Neural cell (in vitro differentiated cells): Measurements from ENCODE around the gene HIVEP1. TPM values are rescaled to one million over a fixed set of nuclear protein-coding genes. Genes with fewer than 3 reads are reported as not detected.

Source experiments
- H2AFZ ChIP-seq: fragments of 200-600, 300-800 bp; sonication (generic), shearing (Covaris generic); 2 replicates; pipeline ENCODE4 v1.6.0; 2014; ENCODE audit warnings: low read depth, mild to moderate bottlenecking, antibody characterized with exemption, low read length, moderate library complexity
- H3F3A ChIP-seq: fragments of 200-600 bp; shearing (Covaris generic); 2 replicates; pipeline ENCODE4 v1.6.1; 2016; ENCODE audit warnings: mild to moderate bottlenecking, moderate library complexity, mixed read lengths, antibody characterized with exemption, low read length; ENCODE audit not compliant: insufficient read depth, poor library complexity, severe bottlenecking
- H3K27ac ChIP-seq: fragments of 200-600, 300-800 bp; sonication (generic), shearing (Covaris generic); 2 replicates; pipeline ENCODE4 v1.5.1; 2014; ENCODE audit warnings: mild to moderate bottlenecking, low read length, moderate library complexity
- H3K27me3 ChIP-seq: fragments of 300-800, 200-600 bp; sonication (generic), shearing (Covaris generic); 2 replicates; pipeline ENCODE4 v1.6.0; 2014; ENCODE audit warnings: mild to moderate bottlenecking, low read depth, low read length, moderate library complexity; ENCODE audit not compliant: insufficient read depth
- H3K36me3 ChIP-seq: fragments of 300-800, 200-600 bp; sonication (generic), shearing (Covaris generic); 2 replicates; pipeline ENCODE4 v1.5.1; 2014; ENCODE audit warnings: mild to moderate bottlenecking, antibody characterized with exemption, low read length, moderate library complexity; ENCODE audit not compliant: insufficient read depth
- H3K4me2 ChIP-seq: fragments of 300-800, 200-600 bp; sonication (generic), shearing (Covaris generic); 2 replicates; pipeline ENCODE4 v1.6.0; 2014; ENCODE audit warnings: mild to moderate bottlenecking, low read length
- H3K4me3 ChIP-seq: fragments of 300-800, 200-600 bp; sonication (generic), shearing (Covaris generic); 2 replicates; pipeline ENCODE4 v1.5.1; 2014; ENCODE audit warnings: mild to moderate bottlenecking, low read length, moderate library complexity
- H3K79me2 ChIP-seq: fragments of 200-600 bp; shearing (Covaris generic); replicated peaks from 2 replicates; pipeline ENCODE4 v1.6.0; 2014; ENCODE audit warnings: mild to moderate bottlenecking, low read length, moderate library complexity; ENCODE audit not compliant: insufficient read depth
- H3K9ac ChIP-seq: fragments of 300-800, 200-600 bp; sonication (generic), shearing (Covaris generic); 2 replicates; pipeline ENCODE4 v1.6.1; 2016; ENCODE audit warnings: mild to moderate bottlenecking, low read length, mixed read lengths
- H3K9me2 ChIP-seq: fragments of 200-600 bp; shearing (Covaris generic); 2 replicates; pipeline ENCODE4 v1.6.1; 2016; ENCODE audit warnings: mild to moderate bottlenecking, low read length, mixed read lengths; ENCODE audit not compliant: insufficient read depth
- H3K9me3 ChIP-seq: fragments of 200-600, 300-800 bp; sonication (generic), shearing (Covaris generic); 2 replicates; pipeline ENCODE4 v1.6.1; 2016; ENCODE audit warnings: mild to moderate bottlenecking, mixed run types, low read length, moderate library complexity, mixed read lengths
- H4K20me1 ChIP-seq: fragments of 200-600 bp; shearing (Covaris generic); 2 replicates; pipeline ENCODE4 v1.6.1; 2016; ENCODE audit warnings: mild to moderate bottlenecking, mixed run types; ENCODE audit not compliant: insufficient read depth
- EP300 ChIP-seq: fragments of 450-650 bp; conservative IDR thresholded peaks from 2 replicates; pipeline ENCODE4 v1.6.1; 2014; ENCODE audit warnings: antibody characterized with exemption, mild to moderate bottlenecking, moderate library complexity; ENCODE audit not compliant: poor library complexity, severe bottlenecking
- EZH2 ChIP-seq: fragments of 200-600, 300-800 bp; shearing (Covaris generic), sonication (generic); IDR thresholded peaks from 2 replicates; pipeline ENCODE4 v1.6.1; 2014; ENCODE audit warnings: antibody characterized with exemption, low read length, borderline replicate concordance, mild to moderate bottlenecking; ENCODE audit not compliant: insufficient read depth, poor library complexity, severe bottlenecking
- MXI1 ChIP-seq: fragments of 450-650 bp; conservative IDR thresholded peaks from 2 replicates; pipeline ENCODE4 v1.6.1; 2014; ENCODE audit warnings: antibody characterized with exemption, mild to moderate bottlenecking; ENCODE audit not compliant: poor library complexity, severe bottlenecking
- POLR2AphosphoS5 ChIP-seq: IDR thresholded peaks from 2 replicates; pipeline ENCODE4 v1.6.1; 2012
- RAD21 ChIP-seq: fragments of 450-650 bp; conservative IDR thresholded peaks from 2 replicates; pipeline ENCODE4 v1.6.1; 2014; ENCODE audit warnings: antibody characterized with exemption, mild to moderate bottlenecking, moderate library complexity
- SMC3 ChIP-seq: fragments of 450-650 bp; conservative IDR thresholded peaks from 2 replicates; pipeline ENCODE4 v1.6.1; 2014; ENCODE audit warnings: antibody characterized with exemption, mild to moderate bottlenecking, moderate library complexity; ENCODE audit not compliant: poor library complexity
- TAF1 ChIP-seq: IDR thresholded peaks from 2 replicates; pipeline ENCODE4 v1.6.1; 2012; ENCODE audit warnings: low read depth
- polyA plus RNA-seq: library from polyadenylated mRNA; depleted of rRNA; stranded (reverse); fragments of >200 nt; gene quantifications from 2 replicates; pipeline ENCODE4 v1.2.3, GENCODE V29; 2014
- TF ChIP-seq, protein P1 (sequence below): IDR thresholded peaks from 2 replicates; pipeline ENCODE4 v1.6.1; 2012; ENCODE audit warnings: borderline replicate concordance
- TF ChIP-seq, protein P2 (sequence below): fragments of 450-650 bp; IDR thresholded peaks from 2 replicates; pipeline ENCODE4 v1.5.1; 2014; ENCODE audit warnings: antibody characterized with exemption, mild to moderate bottlenecking, moderate library complexity; ENCODE audit not compliant: poor library complexity, severe bottlenecking

Gene HIVEP1
- polyA plus RNA-seq, 1 donor from 2014 or later = 3.6 TPM

DNA sequence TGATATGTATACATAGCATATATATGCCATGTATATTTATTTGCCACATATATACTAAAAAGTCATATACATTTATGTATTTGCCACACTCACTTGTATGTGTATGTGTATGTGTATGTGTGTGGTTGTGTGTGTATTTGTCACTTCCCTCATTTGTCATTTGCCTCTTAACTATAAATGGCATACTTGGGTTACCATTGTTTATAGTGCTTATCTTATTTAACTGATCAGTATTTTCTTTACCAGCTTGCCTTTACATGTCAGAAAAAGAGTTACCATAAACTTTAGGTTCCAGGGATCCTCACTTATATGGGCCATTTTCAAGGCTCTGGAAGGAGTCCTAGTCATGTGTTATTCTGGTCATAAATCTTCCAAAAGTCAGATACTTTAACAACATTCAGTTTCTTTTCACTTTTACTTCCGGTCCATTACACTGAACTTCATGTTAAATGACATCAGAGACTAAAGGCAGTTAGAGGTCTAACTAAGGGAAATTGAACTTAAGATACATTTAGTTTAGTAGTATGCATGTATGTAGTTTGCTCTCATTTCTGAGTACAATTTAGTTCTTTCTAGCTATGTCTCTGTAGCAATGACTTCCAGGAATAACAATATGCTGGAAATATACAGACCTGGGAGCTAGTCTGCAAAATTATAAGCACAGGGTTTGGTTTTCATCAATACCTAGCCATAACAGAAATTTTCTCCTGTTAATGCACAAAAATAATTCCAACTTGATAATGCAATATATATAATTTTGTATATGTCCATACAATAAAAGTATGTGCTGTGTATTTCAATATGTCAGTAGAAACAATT lies 33.7 kb upstream of the HIVEP1 start:
- Histone ChIP-seq H3K9me2 (no peaks in the 10 kb centered on the region), H3K4me2 (no peak overlapping the region), H3K9me3 (no peaks in the 10 kb centered on the region), H3K27me3 (no peaks in the 10 kb centered on the region), H3K9ac (no peak overlapping the region), H3K27ac (no peak overlapping the region), H3F3A (no peaks in the 10 kb centered on the region), H3K79me2 (no peaks in the 10 kb centered on the region), H3K36me3 (no peaks in the 10 kb centered on the region), H2AFZ (no peak overlapping the region), H4K20me1 (no peaks in the 10 kb centered on the region), H3K4me3 (no peak overlapping the region)
- TF ChIP-seq TAF1 (no peak), RAD21 (no peak), EZH2 (no peak), POLR2AphosphoS5 (no peak), MXI1 (no peak), SMC3 (no peak), EP300 (no peak)
- TF ChIP-seq, protein P1, sequence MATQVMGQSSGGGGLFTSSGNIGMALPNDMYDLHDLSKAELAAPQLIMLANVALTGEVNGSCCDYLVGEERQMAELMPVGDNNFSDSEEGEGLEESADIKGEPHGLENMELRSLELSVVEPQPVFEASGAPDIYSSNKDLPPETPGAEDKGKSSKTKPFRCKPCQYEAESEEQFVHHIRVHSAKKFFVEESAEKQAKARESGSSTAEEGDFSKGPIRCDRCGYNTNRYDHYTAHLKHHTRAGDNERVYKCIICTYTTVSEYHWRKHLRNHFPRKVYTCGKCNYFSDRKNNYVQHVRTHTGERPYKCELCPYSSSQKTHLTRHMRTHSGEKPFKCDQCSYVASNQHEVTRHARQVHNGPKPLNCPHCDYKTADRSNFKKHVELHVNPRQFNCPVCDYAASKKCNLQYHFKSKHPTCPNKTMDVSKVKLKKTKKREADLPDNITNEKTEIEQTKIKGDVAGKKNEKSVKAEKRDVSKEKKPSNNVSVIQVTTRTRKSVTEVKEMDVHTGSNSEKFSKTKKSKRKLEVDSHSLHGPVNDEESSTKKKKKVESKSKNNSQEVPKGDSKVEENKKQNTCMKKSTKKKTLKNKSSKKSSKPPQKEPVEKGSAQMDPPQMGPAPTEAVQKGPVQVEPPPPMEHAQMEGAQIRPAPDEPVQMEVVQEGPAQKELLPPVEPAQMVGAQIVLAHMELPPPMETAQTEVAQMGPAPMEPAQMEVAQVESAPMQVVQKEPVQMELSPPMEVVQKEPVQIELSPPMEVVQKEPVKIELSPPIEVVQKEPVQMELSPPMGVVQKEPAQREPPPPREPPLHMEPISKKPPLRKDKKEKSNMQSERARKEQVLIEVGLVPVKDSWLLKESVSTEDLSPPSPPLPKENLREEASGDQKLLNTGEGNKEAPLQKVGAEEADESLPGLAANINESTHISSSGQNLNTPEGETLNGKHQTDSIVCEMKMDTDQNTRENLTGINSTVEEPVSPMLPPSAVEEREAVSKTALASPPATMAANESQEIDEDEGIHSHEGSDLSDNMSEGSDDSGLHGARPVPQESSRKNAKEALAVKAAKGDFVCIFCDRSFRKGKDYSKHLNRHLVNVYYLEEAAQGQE = no peak
- TF ChIP-seq, protein P2, sequence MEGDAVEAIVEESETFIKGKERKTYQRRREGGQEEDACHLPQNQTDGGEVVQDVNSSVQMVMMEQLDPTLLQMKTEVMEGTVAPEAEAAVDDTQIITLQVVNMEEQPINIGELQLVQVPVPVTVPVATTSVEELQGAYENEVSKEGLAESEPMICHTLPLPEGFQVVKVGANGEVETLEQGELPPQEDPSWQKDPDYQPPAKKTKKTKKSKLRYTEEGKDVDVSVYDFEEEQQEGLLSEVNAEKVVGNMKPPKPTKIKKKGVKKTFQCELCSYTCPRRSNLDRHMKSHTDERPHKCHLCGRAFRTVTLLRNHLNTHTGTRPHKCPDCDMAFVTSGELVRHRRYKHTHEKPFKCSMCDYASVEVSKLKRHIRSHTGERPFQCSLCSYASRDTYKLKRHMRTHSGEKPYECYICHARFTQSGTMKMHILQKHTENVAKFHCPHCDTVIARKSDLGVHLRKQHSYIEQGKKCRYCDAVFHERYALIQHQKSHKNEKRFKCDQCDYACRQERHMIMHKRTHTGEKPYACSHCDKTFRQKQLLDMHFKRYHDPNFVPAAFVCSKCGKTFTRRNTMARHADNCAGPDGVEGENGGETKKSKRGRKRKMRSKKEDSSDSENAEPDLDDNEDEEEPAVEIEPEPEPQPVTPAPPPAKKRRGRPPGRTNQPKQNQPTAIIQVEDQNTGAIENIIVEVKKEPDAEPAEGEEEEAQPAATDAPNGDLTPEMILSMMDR = no peak

GRCh38 chr6:11979866-11980265 lies 32.2 kb upstream of the HIVEP1 start:
- H3K79me2 ChIP-seq = no peaks in the 10 kb centered on the region
- TF ChIP-seq EZH2 (no peak), MXI1 (no peak), RAD21 (no peak), POLR2AphosphoS5 (no peak), EP300 (no peak), TAF1 (no peak), SMC3 (no peak)
- TF ChIP-seq, protein P2 = no peak
- TF ChIP-seq, protein P1 = no peak
- H3F3A ChIP-seq = no peaks in the 10 kb centered on the region
- H3K9ac ChIP-seq = no peak overlapping the region
- H3K4me2 ChIP-seq = no peak overlapping the region
- no peaks in the 10 kb centered on the region for H3K36me3 ChIP-seq
- H3K4me3 ChIP-seq = no peak overlapping the region
- no peaks in the 10 kb centered on the region for H3K9me2 ChIP-seq
- H4K20me1 ChIP-seq = no peaks in the 10 kb centered on the region
- H2AFZ ChIP-seq = no peak overlapping the region
- no peak overlapping the region for H3K27ac ChIP-seq
- H3K9me3 ChIP-seq = no peaks in the 10 kb centered on the region
- H3K27me3 ChIP-seq = no peaks in the 10 kb centered on the region
